NOMO-1 treated with dmso at 0.1 percent for 144 hours (cell line): Measurements from ENCODE around the gene ABCC11.

Experiments
- DNase-seq: peaks from one replicate; lab custom pipeline; 2025; ENCODE audit not compliant: unreplicated experiment; lab: John Stamatoyannopoulos, UW

Gene ABCC11

DNA sequence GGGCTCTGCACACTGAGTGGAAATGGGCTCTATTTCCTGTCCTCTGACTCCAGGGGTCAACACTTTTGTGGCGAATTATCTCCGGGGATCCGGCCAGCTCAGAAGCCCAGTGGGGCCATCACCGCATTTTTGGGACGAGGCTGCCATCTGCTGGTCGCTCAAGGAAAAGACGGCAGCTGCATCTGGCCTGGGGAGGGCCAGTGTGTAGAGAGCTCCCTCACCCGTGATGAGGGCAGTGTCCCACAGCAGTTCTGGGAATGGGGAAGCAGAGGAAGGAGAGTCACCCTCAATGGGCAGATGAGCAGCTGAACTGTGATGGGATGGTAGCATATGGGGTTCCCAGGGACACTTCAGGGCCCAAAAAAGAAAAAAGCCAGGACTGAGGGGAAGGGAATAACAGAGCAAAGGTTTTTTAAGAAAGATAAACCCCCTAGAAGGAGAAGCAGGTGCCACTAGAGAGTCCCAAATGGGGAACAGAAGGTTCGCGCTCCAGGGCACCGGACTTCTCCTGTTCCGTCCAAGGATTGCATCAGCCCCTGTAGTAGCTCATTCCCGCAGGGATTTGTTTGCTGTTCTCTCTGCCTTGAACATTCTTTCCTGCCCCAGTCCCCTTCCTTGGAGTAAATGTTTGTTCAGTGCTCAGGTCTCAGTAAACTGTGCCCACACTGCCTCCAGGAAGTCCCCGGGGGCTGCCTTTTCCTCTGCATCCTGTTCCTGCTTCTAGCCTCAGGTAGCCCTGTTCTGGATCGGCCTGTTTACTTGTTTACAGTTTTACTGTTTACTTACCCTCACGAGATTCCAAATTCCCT, 82.2 kb downstream of the ABCC11 start:
- peak; percentile 6 for DNase-seq

DNA sequence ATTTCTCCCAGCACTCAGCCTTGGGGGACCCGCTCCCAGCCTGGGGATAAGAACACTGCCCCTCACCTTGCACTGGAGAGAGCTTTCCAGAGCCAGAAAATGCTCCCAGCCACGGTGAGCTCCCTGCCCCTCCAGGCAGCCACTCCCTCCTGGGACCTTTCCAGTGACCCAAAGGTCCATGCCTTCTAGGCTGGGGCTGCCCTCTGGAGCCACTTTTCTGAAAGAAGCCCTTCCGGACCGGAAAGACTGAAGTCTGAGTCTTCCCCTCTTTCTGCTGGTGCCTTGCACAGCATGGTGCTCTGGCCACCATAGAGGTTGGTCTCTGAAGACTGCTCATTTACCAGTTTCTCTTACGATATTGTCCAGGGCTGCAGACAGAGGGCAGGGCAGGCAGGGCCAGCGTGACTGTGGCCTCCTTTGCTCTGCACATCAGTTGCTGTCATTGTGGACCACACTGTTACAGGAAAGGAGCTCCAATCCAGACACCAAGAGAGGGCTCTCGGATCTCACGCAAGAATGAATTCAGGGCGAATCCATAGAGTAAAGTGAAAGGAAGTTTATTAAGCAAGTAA, 84.4 kb downstream of the ABCC11 start:
- DNase-seq: no peak

DNA sequence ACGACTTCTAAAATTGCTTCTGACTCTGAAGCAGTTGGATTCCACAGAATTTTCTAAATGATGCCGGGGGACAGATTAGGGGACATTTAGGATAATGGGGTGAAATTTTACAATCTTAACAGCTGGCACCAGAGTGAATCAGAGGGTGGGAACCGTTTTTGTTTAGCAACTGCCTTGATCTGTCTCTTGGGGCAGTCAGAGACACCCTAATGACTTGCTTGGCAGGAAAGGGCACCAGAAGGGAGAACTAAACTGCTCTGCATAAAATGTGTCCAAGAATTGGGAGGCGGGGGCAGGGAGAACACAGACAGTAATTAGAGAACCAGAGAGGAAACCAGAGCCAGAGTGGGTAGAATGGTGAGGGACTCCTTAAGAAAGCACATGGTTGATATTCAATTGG, 85.4 kb downstream of the ABCC11 start:
- no peak for DNase-seq

DNA sequence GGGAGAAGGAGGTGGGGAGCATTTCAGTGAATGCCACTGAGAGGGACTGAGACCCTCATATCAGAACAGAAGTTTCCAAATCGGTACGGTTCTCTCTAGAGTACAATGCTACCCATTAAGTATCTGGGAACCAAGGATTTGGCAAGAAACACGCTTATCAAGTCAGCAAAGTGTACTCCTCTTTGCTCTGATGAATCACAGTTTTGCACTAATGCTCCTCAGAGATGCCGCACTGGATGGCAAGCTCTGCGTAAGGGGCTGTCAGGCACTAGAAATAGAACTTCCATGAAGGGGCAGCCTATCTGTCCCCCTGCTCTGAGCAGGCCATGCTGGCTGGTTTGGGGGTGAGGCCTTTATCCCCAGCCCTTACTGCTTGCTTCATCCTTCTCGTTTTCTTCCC, 86.8 kb downstream of the ABCC11 start:
- no peak for DNase-seq

DNA sequence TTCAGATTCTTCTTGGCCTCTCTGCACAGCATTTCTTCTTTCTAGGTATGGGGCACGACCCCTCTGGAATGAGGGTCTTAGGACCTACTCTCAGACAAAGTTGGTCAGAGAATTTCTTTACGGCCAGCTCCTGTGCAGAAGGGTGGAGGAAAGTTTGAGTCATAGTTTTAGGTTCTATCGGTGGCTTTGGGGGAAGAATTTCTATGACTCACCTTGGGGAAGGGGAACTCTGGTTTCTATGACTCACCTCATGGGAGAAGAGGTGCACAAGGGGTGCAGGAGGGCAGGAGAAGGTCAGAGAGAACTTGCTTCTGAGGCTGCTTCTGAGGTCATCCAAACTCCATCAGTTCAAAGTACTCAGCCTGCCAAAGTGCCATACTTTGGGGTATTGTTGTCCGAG, 89.0 kb downstream of the ABCC11 start:
- peak; percentile 3 for DNase-seq

DNA sequence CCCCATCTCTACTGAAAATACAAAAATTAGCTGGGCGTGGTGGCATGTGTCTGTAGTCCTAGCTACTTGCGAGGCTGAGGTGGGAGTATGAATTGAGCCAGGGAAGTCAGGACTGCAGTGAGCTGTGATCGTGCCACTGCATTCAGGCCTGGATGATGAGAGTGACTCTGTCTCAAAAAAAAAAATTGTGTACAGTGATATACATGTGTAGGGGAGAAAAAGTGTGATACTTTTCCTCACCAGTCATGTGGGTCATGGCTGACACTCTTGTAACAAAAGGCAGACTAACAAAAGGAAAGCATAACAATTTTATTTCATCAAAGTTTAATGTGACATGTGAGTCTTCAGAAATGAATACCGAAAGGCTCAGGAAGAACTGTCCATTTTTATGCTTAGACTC, 89.5 kb downstream of the ABCC11 start:
- no peak for DNase-seq

DNA sequence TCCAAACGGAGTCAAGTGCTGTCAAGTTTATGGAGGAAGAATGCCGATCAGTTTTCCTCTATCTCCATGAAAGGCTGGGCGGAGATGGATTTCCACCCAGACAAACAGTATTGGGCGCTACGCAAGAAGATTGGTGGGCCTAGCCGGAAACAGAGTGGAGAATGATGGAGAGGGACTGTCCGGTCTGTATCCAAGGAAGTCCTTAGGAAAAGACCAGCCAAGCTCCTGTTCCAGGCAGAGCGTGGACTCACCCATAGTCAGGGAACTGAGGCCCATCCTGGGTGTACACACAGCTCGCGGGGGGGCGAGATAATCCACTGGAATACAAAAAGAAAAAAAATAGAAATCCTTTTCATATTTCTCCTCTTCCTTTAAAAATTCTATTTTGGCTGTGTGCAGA, 90.0 kb downstream of the ABCC11 start:
- DNase-seq: no peak

DNA sequence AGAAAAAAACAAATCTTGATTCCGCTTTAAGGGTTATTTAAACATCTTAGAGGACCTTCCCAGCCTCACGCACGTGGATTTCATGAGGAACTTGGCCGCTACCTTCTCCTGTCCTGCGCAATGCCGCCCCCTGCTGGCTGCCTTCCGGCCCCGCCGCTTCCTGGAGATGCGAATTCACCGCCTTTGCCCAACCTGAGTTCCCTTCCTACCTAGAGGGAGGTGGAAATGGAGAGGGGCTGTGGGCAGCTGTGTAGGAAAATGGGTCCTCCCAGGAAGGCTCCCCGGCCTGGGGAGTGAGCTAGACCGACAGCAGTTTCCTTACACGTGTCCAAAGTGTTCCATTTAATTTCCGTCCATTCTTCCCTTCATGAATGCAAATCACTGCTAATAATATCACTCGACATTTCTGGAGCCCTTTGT, 90.5 kb downstream of the ABCC11 start:
- peak; percentile 59 for DNase-seq

DNA sequence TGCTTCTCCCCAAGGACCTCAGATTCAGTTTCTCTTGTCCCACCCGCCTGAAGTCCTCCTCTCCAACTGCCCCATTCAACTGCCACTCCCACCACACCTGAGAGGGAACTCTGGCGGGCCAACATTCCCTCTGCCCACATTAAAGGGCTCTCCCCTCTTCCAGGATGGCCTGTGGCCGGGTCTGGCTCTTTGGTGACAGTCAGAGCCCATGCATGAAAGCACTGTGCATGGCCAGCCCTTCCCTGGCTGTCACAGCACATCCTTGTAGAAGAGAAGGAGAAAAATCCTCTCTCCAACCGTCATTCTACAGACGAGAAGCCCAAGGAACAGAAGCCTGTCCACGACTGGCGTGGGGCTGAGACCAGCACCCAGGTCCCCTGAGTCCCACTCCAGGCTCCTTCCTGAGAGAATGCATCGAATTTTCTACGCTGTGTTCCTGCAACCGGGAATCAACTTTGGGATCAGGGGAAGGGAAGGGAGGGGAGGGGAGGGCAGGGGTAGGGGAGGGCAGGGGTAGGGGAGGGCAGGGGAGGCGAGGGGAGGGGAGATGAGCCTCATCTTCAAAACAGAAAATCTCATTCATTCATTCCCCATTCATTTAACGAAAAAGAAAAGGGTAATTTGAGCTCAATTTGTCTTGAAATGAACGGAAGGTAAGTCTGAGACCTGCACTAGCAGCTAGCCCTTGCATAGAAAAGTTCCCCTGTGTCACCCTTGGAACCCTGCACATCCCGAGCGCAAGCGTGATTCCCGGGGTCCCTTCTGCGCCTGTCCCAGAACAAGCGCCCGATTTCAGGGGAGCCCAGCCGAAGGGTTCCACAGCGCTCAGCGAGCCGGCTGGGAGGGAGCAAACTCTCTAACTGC, 91.2 kb downstream of the ABCC11 start, which contains the start of gene ABCC12:
ABCC12 (minus strand) TSS at position 68 of the 864 bp plus-strand sequence. CDS start 9,569 bp downstream, outside the sequence.
- DNase-seq: no peak

DNA sequence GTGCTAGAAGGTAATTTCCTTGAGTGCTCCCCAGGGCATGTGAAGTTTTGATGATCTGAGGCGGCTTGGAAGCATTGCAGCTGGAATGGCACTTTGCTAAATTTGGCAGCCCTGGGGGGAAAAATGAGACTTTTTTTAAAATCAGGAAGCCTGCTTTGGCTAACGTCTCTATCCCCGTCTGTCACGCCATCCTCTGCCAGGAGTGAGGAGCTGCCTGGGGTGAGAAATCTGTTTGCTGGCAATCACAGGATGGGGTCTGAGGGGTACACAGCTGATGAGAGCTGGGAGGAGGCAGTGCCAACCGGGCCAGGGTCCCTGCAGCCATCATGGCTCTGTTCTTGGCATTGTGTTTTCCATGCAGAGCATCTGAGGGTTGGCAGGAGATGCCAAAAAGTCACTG, 93.6 kb downstream of the ABCC11 start:
- no peak for DNase-seq

DNA sequence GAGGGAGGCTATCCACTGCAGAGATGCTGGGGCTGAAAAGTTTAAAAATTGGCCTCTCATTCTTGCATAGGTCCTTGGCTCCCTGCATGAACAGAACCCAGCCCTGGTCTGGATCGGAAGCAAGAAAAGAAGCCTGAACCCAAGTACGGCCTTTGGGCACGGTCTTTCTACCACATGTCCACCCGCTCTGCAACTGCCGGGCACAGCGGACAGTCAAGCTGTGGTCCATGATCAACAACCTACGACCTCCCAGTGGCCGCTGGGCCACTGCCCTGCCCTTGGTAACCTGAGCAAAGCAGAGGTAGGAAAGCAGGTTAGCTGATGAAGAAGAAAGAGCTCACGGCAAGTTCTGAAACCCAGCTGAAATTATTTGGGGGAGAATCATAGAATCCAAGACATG, 95.1 kb downstream of the ABCC11 start:
- DNase-seq: no peak

DNA sequence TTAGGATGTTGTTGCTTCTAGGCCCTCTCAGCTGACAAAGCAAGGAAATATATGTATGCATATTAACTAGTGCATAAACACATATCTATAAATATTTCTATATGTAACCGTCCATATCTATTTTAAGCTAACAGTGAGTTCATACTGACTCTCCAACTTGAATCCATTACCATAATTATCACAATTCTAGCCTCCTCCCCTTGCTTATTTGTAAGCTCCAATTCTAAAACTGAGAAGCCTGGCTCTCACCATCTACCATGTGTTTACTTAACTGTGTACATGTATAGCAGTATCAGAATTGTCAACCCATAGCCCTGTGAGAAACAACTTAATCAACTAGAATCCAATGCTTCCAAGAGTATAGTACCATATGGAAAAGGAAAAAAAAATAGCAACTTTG, 96.6 kb downstream of the ABCC11 start:
- DNase-seq: no peak

DNA sequence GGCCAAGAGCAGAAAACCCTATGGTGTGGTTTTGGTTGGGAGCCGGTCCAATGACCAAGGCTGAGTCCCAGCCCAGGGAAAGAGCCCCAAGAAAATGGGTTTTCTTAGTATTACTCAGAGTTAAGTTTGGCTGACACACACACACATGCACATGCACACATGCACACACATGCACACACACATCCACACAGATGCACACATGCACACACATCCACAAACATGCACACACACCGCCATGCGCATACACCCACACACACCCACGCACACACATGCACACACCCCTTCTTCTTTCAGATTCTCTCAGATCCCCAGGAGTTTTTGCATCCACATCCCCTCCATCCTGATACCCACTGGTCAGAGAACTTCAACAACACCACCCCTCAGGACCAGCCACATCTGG, 100.6 kb downstream of the ABCC11 start:
- DNase-seq: no peak

DNA sequence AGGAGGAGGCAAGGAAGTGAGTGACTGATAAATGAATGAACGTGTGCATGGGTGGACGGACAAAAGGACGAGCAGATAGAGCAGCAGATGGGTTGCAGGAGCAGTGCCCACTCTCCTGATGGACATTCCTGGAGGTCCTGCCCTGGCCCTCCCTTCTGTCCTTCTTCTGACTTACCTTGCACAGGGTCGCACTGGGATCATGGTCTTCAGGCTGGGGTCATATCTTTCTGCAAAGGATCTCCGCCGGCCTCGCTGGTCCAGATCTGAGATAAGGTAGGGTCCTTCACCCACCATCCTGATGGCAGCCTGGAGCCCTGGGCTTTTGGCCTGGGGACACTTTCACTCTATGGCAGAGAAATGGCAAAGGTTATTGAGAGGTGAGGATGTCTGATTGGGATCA, 101.2 kb downstream of the ABCC11 start:
- DNase-seq: no peak

DNA sequence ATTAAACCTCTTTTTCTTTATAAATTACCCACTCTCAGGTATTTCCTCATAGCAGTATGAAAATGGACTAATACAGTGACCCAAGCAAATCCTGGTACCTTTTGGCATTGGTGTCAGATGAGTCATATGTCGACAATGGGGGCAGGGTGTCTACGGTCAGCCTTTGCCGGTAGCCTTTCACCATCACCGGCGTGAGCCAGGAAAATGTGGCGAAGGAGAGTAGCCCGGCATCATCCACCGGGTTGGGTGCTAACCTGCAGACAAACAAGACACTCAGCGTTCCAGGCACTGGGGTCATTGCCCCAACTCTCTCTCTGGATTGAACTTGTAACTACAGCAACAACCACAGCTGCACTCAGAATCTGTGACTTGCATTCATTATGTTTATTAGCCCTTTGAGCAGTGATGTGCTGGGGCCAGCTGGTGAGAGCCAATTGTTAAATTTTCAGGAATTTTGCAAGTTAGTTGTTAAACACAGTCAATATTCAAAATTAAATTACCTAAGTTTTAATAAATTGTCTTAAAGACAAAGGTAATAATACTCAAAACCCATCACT, 103.4 kb downstream of the ABCC11 start:
- DNase-seq: no peak

DNA sequence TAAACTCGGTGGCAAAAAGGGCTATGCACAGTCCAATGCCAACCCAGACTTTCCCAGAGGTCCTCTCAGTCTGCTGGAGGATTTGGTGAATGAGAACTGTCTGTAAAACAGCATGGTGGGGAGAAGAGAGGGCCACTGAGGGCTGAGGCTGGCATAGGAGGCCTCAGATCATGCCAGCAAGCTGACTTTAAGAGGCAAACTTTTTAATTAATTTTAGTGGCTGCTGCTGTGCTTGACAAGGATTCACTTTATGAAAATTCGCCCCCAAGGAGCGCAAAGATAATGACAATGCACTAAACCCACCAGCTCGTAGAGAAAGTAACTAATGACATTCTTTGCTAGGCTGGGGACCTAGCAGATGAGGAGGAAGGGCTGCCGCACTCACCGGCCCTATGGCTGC, 106.5 kb downstream of the ABCC11 start:
- no peak for DNase-seq

DNA sequence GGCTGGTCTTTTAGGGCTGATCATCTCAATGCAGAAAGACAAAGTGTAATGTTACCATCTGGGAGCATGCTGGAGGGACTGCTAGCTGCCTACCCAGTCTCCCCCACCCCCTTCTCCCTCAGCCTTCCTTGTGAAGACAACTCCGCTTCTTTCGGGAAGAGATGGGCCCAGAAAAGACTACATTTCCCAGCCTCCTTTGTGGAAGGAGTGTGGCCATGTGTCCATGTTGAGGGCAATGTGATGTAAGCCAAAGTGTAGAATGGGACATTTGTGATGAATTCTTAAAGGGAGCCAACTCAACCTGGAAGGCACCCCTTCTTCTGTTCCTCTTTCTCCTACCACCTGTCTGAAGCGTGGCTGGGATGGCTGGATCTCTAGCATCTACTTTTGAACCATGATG, 107.8 kb downstream of the ABCC11 start:
- DNase-seq: no peak

DNA sequence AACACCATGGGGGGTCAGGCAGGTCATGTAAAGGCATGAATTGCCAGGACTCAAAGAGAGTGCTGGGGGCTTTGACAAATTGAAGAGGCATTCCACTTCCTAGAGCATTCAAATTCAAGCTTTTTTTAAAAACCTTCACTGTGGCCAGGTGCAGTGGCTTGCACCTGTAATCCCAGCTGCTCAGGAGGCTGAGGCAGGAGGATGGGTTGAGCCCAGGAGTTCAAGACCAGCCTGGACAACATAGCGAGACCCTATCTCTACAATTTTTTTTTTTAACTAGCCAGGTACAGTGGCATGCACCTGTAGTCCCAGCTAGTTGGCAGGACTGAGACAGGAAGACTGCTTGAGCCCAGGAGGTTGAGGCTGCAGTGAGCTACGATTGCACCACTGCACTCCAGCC, 108.8 kb downstream of the ABCC11 start:
- no peak for DNase-seq

DNA sequence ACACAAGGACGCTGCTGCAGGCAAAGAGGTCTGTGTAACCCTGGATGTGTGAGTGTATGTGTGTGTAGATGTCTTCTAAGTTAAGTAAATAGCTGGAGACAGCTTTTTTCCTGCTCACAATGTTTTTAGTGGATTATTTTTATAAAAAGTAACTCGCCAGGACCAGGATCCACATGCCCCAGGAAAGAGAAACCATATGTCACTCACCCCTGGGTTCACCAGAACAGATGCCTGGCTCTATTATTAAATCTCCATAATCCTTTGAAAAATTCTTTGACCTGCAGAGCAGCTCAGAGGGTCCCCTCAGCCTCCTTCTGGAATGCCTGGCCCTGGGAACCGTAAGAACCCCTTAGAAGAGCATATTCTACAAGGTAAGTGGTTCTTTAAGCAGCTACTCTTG, 109.5 kb downstream of the ABCC11 start:
- DNase-seq: no peak

DNA sequence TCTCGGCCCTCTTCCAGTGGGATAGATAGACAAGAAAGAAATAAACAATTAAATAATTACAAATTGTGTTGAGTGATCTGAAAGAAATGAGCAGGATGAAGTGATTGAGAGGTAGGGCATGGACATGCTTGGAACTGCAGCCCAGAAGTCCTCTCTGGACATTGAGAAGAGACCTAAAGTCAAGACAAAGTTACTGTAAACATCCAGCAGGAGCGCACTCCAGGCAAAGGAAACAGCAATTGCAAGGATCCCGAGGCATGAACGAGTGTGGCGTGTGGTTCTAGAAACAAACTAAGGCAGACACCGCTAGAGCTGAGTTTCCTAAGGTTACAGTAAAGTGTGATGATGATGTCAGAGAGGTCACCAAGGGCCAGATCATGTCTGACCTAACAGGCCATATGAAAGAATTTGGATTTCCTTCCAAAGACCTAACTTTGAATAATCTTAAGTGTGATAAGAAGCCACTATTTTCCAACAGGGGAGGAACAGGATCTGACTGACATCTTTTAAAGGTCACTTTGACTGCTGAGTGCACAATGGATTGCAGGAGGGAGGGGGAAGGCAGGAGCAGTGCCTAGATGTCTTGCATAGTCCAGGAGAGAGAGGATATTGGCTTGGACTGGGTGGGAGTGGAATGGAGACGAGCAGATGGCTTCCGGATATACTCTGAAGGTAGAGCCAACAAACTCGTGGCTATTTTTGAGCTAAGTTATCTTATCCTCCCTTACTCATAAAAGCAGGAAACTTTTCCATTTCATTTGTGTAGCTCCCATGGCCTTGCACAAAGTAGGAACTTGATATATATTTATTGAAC, 110.6 kb downstream of the ABCC11 start:
- DNase-seq: no peak
